ENCODE results near the gene PRAMEF13.
"Not testable (repeated sequence)": the region's sequence is repeated elsewhere in the genome, so short reads cannot be mapped to it uniquely, and the experiment has no call there.

GRCh38 chr1:13237572-13237971, 36.4 kb upstream of the PRAMEF13 start:
- not testable (repeated sequence) for TF ChIP-seq POLR2A, CTCF, EP300 (IDR thresholded peaks at IDR 0.05)
